Measurements from ENCODE around the gene CCDC170. TPM values are rescaled to one million over a fixed set of nuclear protein-coding genes. Genes with fewer than 3 reads are reported as not detected.
A peak's percentile ranks its signal among the peaks of the same experiment; 100 is the strongest.

Gene CCDC170
- total and polyA plus RNA-seq, 2 of the 8 experiments (the other 6 are each of a cell fraction or from before 2014, with no cell fraction given): 0.06 to 0.09 TPM

DNA sequence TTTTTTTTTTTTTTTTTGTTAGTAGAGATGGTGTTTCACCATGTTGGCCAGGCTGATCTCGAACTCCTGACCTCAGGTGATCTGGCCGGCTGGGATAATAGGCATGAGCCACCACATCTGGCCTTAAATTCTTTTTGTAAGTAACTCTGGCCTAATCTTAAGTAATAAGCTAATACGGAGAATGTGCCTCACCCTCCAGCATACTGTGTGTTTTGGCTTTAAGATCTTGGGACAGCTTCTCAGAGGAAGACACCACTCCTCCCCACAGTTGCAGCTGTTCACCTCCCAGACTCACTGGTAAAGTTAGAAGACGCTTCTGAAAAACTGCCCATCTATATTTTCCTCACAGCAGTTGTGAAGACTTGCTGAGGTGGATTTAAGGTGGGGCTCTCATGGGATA, 120.8 kb downstream of the CCDC170 start:
- H3K4me2 ChIP-seq (ENCODE audit: insufficient read depth in 1 of 2, low read depth in 2 of 2, low read length in 2 of 2): no peak overlapping the region
- peak overlapping the region; percentile 47 for H2BK120ac ChIP-seq (replicated peaks; ENCODE audit: low read depth, low read length)
- no peak overlapping the region for H3K4ac ChIP-seq (replicated peaks; ENCODE audit: insufficient read length, low read depth, low read length)
- no peak overlapping the region for H2BK5ac ChIP-seq (ENCODE audit: low read depth, low read length)
- H3K27me3 ChIP-seq (replicated peaks in 1 of 4; ENCODE audit: control insufficient read depth in 3 of 4, extremely low read depth in 1 of 4, insufficient read depth in 3 of 4, low read length in 3 of 4): no peaks in the 10 kb centered on the region
- no peak overlapping the region for H2BK12ac ChIP-seq (ENCODE audit: low read depth, low read length)
- H2BK20ac ChIP-seq (ENCODE audit: low read length): no peak overlapping the region
- H3K14ac ChIP-seq (ENCODE audit: insufficient read length): no peak overlapping the region
- no peaks in the 10 kb centered on the region for H3K79me2 ChIP-seq (ENCODE audit: control insufficient read depth in 1 of 2, insufficient read depth in 2 of 2, low read length in 2 of 2)
- H2AK5ac ChIP-seq (ENCODE audit: low read depth, low read length): no peak overlapping the region
- no peak for TF ChIP-seq POLR2A (IDR thresholded peaks at IDR 0.05; ENCODE audit: control extremely low read depth in 1 of 2, low read depth in 2 of 2, low read length in 2 of 2)
- no peak for TF ChIP-seq EZH2 (IDR thresholded peaks at IDR 0.05; ENCODE audit: low read depth, low read length, severe bottlenecking)
- no peak for TF ChIP-seq RFX5 (IDR thresholded peaks at IDR 0.05; ENCODE audit: borderline replicate concordance, low read depth, low read length)
- no peak for TF ChIP-seq TEAD4 (IDR thresholded peaks at IDR 0.05; ENCODE audit: low read depth, low read length)
- TF ChIP-seq KDM5A (IDR thresholded peaks at IDR 0.05; ENCODE audit: low read length): no peak
- no peak for TF ChIP-seq CREB1 (IDR thresholded peaks at IDR 0.05)
- no peak for TF ChIP-seq SP2 (IDR thresholded peaks at IDR 0.05; ENCODE audit: low read length)
- H2AFZ ChIP-seq (ENCODE audit: low read length): no peak overlapping the region
- no peak for FAIRE-seq
- no peaks in the 10 kb centered on the region for H3K9me3 ChIP-seq (ENCODE audit: insufficient read depth in 2 of 2, low read depth in 1 of 2, low read length in 1 of 2)
- no peak overlapping the region for H3K9ac ChIP-seq (replicated peaks in 1 of 4; ENCODE audit: extremely low read depth in 1 of 4, low read depth in 3 of 4, low read length in 3 of 4)
- no peak overlapping the region for H3K56ac ChIP-seq (replicated peaks; ENCODE audit: insufficient read length, low read depth, low read length)
- POLR2A ChIA-PET (ENCODE audit: partially characterized antibody): no interaction called here
- H3K27ac ChIP-seq (ENCODE audit: low read depth, low read length): no peak overlapping the region
- no peaks in the 10 kb centered on the region for H3K79me1 ChIP-seq (ENCODE audit: low read depth, low read length)
- DNase-seq (ENCODE audit: low read depth in 1 of 2, low spot score in 2 of 2): no peak
- H3K4me3 ChIP-seq (ENCODE audit: extremely low read depth in 1 of 4, insufficient read depth in 2 of 4, low read depth in 3 of 4, low read length in 4 of 4): no peak overlapping the region
- H3K23ac ChIP-seq (ENCODE audit: insufficient read length): no peak overlapping the region
- WGBS, 2 experiments (ENCODE audit: extremely low coverage in 1 of 2, insufficient coverage in 1 of 2, insufficient read length in 1 of 2, insufficient replicate concordance in 2 of 2, low coverage in 1 of 2, low lambda C conversion rate in 2 of 2, missing lambda C conversion rate in 1 of 2): 93% methylated on average over 4 of the region's 4 CpGs; no CpG with 5 or more reads in 1 of the 2 experiments
- H3K4me1 ChIP-seq (replicated peaks in 1 of 4; ENCODE audit: control insufficient read depth in 3 of 4, insufficient read depth in 4 of 4, low read length in 3 of 4): peaks cover 2 to 7% (median 5%) of the 10 kb centered on the region in 4 experiments; a peak in 6 of 7 replicates
- H3K18ac ChIP-seq (ENCODE audit: extremely low read depth, low read length): no peak overlapping the region
- H4K8ac ChIP-seq (ENCODE audit: extremely low read depth, insufficient read depth, low read length): no peak overlapping the region
- H3K23me2 ChIP-seq (ENCODE audit: low read depth, low read length): no peaks in the 10 kb centered on the region
- H3K36me3 ChIP-seq (ENCODE audit: control insufficient read depth in 2 of 4, insufficient read depth in 4 of 4, low read length in 3 of 4): no peaks in the 10 kb centered on the region
- H2BK15ac ChIP-seq (ENCODE audit: low read length): no peak overlapping the region
- no peaks in the 10 kb centered on the region for H4K20me1 ChIP-seq (replicated peaks in 1 of 2; ENCODE audit: control insufficient read depth in 1 of 2, insufficient read depth in 2 of 2, low read length in 2 of 2)
- no peak overlapping the region for H4K91ac ChIP-seq (replicated peaks; ENCODE audit: insufficient read length, low read length)
- H4K5ac ChIP-seq (ENCODE audit: insufficient read length, low read depth, low read length): no peak overlapping the region
- CTCF ChIA-PET (ENCODE audit: partially characterized antibody): interaction anchor here (0.7 to 0.9 kb wide), 2 partner anchors 49 to 455 kb away, joined by 3 to 4 read pairs; no protein-coding TSS in a partner anchor
